VCaP (cell line): ENCODE measurements around the gene C1orf210.

Experiments
- H3K27ac ChIP-seq: fragments of 450-650 bp; 2 replicates; pipeline ENCODE4 v1.5.1; 2017
- CTCF ChIP-seq: fragments of 450-650 bp; conservative IDR thresholded peaks from 2 replicates; pipeline ENCODE4 v1.5.1; 2017; ENCODE audit warnings: mild to moderate bottlenecking, moderate library complexity

Gene C1orf210

DNA sequence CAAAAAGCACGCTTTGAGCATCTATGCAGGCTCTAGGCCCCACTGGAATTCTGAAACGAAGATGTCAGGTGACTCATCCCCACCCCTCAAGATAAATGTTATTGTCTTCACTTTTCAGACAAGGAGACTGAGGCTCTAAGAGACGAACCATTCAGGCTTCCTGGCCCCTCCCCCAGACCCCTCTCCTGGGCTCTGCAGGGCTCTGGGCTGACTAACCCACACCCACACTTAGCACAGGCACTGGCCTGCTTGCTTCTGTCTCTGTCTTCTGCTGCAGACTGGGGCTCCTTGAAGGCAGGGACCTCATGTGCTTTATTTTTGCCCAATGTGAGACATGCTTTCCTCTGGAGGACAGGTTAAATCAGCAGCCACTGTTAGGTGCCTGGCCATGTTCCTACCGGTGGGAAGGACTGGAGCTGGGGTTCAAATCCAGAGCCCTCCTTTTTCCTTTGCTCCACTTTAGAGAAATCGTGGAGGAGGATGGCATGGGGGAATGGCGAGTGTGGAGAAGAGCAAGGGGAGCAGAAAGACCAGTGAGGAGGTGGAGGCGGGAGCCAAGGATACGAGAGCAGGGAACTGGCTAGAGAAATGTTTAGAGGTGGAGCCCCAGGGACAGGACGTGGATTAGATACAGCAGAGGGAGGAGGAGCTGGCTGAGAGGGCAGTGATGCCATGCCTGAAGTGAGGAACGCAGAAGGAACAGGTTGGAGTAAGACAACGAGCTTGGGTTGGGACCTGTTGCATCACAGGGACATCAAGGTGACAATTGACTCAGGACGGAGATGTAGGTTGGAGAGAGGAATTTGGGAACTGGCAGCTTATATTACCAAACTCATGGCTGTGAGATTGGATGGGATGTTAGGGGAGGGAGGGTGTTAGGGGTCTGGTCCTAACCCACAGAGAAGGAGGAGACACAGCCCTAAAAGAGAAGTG is 13.9 kb downstream of the C1orf210 start:
- H3K27ac ChIP-seq: peak overlapping the region; percentile 73
- TF ChIP-seq CTCF: no peak

- H3K27ac ChIP-seq: peak overlapping the region; percentile 73
- TF ChIP-seq CTCF: no peak
Observed at GRCh38 chr1:43270421-43271095, 14.8 kb downstream of the C1orf210 start.

GRCh38 chr1:43269627-43270375 is 15.6 kb downstream of the C1orf210 start, which contains the start of gene TMEM125:
TMEM125 (plus strand) TSS chr1:43269983; CDS start chr1:43272723, 2,740 bp downstream.
- TF ChIP-seq CTCF: no peak
- peak within 1 kb of the TSS; percentile 73 for H3K27ac ChIP-seq

DNA sequence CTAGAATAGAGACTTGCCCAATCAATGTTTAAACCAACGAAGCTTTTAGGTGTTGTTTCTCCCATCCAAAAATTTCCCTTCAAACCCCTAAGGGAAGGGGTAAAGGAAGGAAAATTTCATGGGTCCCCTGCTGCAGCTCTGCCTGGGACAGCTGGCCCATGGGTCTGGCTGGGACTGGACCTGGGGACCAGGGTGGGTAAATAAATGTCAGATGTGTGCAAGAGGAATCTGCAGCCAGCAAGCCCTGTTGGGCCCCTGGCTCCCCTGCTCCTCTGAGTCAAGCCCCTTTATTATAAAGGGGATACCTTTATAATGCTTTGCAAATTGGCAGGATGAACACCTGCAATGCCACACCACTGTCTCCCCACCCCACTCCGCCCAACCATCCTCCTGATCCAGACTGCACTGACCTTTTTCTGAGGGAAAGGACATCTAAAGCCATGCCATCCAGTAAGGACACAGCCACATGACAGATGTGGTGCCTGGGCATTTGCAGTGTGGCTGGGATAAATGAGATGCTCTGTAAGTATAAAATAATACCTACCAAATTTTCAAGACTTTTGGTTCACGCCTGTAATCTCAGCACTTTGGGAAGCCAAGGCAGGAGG is 17.5 kb downstream of the C1orf210 start:
- no peak for TF ChIP-seq CTCF
- no peak overlapping the region for H3K27ac ChIP-seq

DNA sequence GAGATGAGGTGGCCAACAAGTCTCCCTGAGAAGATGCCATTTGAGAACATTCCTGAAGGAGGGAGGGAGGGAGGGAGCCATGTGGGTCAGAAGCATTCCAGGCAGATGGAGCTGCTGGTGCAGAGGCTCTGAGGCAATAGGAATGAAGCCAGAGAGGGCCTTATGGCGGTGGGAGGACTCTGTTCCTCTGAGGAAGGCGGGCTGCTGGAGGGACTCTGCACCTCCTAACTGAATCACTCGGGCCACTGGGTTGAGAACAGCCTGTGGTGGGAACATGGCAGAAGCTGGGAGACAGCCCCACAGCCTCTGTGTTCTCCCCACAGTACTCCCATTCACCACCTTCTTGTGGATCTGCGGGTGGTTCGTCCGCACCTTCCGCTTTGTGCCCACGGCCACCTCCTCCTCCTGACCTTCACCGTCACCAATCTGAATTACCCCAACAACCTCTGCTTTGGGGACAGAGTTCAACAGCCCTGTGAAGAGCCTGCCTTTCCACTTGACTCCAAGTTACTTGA is 18.0 kb downstream of the C1orf210 start:
- no peak overlapping the region for H3K27ac ChIP-seq
- no peak for TF ChIP-seq CTCF

GRCh38 chr1:43266881-43267280 is 18.5 kb downstream of the C1orf210 start:
- no peak for TF ChIP-seq CTCF
- H3K27ac ChIP-seq: no peak overlapping the region
